Endothelial cell (in vitro differentiated cells): ENCODE measurements around the gene TLCD5. TPM values are rescaled to one million over a fixed set of nuclear protein-coding genes. Genes with fewer than 3 reads are reported as not detected.

Source experiments
- DNase-seq: peaks from one replicate; pipeline ENCODE4 v3.0.0; 2021; ENCODE audit warnings: low spot score
- H3K27ac Mint-ChIP-seq: one replicate; pipeline ENCODE4 v1.8.0; 2021; ENCODE audit warnings: mixed read lengths, inconsistent platforms; ENCODE audit not compliant: unreplicated experiment
- H3K27me3 Mint-ChIP-seq: one replicate; pipeline ENCODE4 v1.8.0; 2021; ENCODE audit warnings: mild to moderate bottlenecking, moderate library complexity, mixed read lengths, inconsistent platforms; ENCODE audit not compliant: unreplicated experiment
- H3K36me3 Mint-ChIP-seq: one replicate; pipeline ENCODE4 v1.8.0; 2021; ENCODE audit warnings: mild to moderate bottlenecking, low read depth, mixed read lengths, inconsistent platforms; ENCODE audit not compliant: unreplicated experiment
- H3K4me1 Mint-ChIP-seq: one replicate; pipeline ENCODE4 v1.8.0; 2021; ENCODE audit warnings: mild to moderate bottlenecking, mixed read lengths, inconsistent platforms; ENCODE audit not compliant: unreplicated experiment
- H3K4me3 Mint-ChIP-seq: one replicate; pipeline ENCODE4 v1.8.0; 2021; ENCODE audit warnings: mild to moderate bottlenecking, mixed read lengths, inconsistent platforms; ENCODE audit not compliant: unreplicated experiment
- H3K9me3 Mint-ChIP-seq: one replicate; pipeline ENCODE4 v1.8.0; 2021; ENCODE audit warnings: mixed read lengths, inconsistent platforms; ENCODE audit not compliant: unreplicated experiment
- total RNA-seq: library from RNA; stranded (reverse); fragmentation: NEBNext Ultra II Directional; extraction: Animal tissue kit (Norgen Biotek cat#: 25700); gene quantifications from one replicate; pipeline ENCODE4 v1.2.1, GENCODE V29; 2021; ENCODE audit not compliant: unreplicated experiment
- TF ChIP-seq, protein P1 (sequence below): fragments of 200-600 bp; sonication (generic); IDR thresholded peaks from one replicate; pipeline ENCODE4 v1.5.0; 2021; ENCODE audit warnings: antibody characterized with exemption; ENCODE audit not compliant: unreplicated experiment

The TLCD5 gene
- total RNA-seq, 1 donor from 2014 or later = 15.2 TPM

DNA sequence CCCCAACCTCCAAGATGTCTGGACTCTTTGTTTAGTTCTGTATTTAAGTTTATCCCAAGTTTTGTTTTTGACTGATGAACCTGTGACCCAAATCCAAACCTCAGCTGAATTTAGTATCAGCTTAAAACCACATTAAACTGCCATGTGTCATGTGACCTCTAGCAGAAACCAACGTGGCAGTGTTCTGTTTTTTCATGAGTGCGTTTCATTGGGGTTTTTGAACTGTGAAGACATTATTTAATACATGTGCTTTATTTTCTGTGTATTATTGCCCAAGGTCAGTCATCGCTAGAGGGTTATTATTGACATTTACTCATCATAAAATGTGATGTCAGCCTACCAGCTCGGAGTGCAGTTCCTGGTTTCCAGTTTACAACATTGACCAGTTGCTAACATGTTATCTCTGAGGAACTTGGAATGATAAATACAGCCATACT lies 1.8 kb downstream of the TLCD5 start:
- Mint-ChIP-seq H3K27ac (no peak overlapping the region), H3K4me1 (peaks cover 17% of the 10 kb centered on the region), H3K36me3 (peaks cover 16% of the 10 kb centered on the region), H3K4me3 (no peak overlapping the region), H3K27me3 (peaks cover 3% of the 10 kb centered on the region), H3K9me3 (no peaks in the 10 kb centered on the region)
- DNase-seq = no peak
- TF ChIP-seq, protein P1, sequence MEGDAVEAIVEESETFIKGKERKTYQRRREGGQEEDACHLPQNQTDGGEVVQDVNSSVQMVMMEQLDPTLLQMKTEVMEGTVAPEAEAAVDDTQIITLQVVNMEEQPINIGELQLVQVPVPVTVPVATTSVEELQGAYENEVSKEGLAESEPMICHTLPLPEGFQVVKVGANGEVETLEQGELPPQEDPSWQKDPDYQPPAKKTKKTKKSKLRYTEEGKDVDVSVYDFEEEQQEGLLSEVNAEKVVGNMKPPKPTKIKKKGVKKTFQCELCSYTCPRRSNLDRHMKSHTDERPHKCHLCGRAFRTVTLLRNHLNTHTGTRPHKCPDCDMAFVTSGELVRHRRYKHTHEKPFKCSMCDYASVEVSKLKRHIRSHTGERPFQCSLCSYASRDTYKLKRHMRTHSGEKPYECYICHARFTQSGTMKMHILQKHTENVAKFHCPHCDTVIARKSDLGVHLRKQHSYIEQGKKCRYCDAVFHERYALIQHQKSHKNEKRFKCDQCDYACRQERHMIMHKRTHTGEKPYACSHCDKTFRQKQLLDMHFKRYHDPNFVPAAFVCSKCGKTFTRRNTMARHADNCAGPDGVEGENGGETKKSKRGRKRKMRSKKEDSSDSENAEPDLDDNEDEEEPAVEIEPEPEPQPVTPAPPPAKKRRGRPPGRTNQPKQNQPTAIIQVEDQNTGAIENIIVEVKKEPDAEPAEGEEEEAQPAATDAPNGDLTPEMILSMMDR = no peak

DNA sequence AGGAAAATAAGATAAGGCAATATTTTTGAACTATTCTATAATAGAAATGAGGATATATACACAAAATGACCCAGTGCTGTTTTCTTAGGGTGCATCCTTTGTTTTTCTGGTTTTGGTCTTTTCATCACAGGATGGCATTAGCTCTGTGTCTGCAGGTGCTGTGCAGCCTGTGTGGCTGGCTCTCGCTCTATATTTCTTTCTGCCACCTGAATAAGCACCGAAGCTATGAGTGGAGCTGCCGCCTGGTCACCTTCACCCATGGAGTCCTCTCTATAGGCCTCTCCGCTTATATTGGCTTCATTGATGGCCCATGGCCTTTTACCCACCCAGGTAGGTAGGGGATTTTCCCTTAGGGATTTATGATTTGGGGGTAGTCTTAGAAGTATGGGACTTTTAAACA lies 2.2 kb downstream of the TLCD5 start:
- DNase-seq = no peak
- no peak overlapping the region for H3K4me3 Mint-ChIP-seq
- H3K4me1 Mint-ChIP-seq = peaks cover 17% of the 10 kb centered on the region
- H3K27me3 Mint-ChIP-seq = peaks cover 3% of the 10 kb centered on the region
- TF ChIP-seq, protein P1 = no peak
- H3K27ac Mint-ChIP-seq = no peak overlapping the region
- peaks cover 16% of the 10 kb centered on the region for H3K36me3 Mint-ChIP-seq
- H3K9me3 Mint-ChIP-seq = no peaks in the 10 kb centered on the region

DNA sequence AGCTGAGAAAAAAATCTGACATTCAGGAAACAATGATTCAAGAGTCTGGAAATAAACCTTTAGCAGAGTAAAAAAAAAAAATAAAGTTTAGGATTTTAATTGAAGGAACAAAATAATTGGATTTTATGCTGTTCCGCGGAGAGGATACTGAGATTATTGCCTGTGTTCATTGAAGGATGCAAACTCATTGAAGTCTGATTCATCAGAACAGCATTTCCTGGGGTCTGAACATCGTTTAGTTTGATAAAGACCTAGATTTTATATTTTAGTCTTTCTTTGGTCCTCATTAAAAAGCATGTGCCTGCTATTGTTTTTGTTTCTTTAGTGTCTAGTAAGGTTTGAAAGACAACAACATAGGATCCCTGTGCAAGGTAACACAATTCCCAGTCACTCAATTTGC lies 4.5 kb downstream of the TLCD5 start:
- Mint-ChIP-seq H3K27me3 (peaks cover 3% of the 10 kb centered on the region), H3K4me3 (no peak overlapping the region), H3K9me3 (no peaks in the 10 kb centered on the region), H3K36me3 (peaks cover 16% of the 10 kb centered on the region), H3K4me1 (peaks cover 17% of the 10 kb centered on the region), H3K27ac (no peak overlapping the region)
- no peak for DNase-seq
- TF ChIP-seq, protein P1 = no peak

DNA sequence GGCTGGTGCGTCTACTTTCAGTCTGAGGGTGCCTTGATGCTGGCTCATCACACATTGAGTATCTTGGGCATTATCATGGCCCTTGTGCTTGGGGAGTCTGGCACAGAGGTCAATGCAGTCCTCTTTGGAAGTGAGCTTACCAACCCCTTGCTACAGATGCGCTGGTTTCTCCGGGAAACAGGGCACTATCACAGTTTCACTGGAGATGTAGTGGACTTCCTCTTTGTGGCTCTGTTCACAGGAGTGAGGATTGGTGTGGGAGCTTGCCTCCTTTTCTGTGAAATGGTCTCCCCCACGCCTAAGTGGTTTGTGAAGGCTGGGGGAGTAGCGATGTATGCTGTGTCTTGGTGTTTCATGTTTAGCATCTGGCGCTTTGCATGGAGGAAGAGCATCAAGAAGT lies 4.9 kb downstream of the TLCD5 start:
- Mint-ChIP-seq H3K27ac (no peak overlapping the region), H3K4me1 (peaks cover 16% of the 10 kb centered on the region), H3K27me3 (no peaks in the 10 kb centered on the region), H3K9me3 (no peaks in the 10 kb centered on the region), H3K36me3 (peaks cover 16% of the 10 kb centered on the region), H3K4me3 (peak overlapping the region; percentile 6)
- no peak for DNase-seq
- TF ChIP-seq, protein P1 = no peak

DNA sequence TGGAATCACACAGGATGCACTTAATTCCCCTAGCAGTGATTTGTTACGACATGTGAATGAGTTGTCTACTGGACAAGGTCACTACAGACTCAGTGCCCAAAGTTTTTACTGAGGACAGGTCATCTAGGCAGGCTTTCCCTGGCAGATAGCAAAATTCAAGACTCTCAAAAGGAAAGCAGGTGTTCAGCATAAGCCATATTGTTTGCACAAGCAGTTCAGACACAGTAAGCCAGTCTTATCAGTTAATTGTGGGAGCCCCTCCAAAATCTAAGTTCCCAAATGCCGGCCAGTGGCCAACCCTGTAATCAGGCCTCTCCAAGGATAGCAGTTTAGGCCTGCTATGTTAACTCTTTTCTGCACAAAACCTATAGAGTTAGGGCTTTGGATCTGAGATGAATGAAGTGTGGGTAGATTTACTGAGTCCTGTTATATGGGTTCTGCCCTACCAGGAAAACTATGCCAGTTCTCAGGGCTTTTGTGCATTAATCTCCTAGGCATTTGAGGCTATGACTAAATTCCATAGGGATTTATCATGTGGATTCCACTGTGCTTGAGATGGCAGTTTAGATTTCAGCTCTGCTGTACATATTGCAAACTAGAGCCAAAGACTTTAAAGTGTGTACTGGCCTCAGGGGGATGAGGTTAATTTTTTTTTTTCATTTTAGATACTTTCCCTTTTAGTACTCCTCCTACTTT lies 6.3 kb downstream of the TLCD5 start:
- Mint-ChIP-seq H3K9me3 (no peaks in the 10 kb centered on the region), H3K27me3 (no peaks in the 10 kb centered on the region), H3K4me1 (peaks cover 12% of the 10 kb centered on the region), H3K36me3 (peaks cover 16% of the 10 kb centered on the region), H3K27ac (no peak overlapping the region), H3K4me3 (no peak overlapping the region)
- TF ChIP-seq, protein P1 = no peak
- DNase-seq = no peak
